Urinary bladder (tissue), 4 donors: ENCODE data around the gene GGTLC1. TPM values are rescaled to one million over a fixed set of nuclear protein-coding genes. Genes with fewer than 3 reads are reported as not detected.

Experiments used
- DNase-seq: peaks from one replicate; pipeline ENCODE4 v3.0.0-alpha.2; 2015; ENCODE audit errors: extremely low spot score
- H3K27ac ChIP-seq: one replicate; pipeline ENCODE4 v1.5.1; 2013; ENCODE audit warnings: low read depth, mild to moderate bottlenecking, moderate library complexity
- H3K36me3 ChIP-seq: one replicate; pipeline ENCODE4 v1.6.1; 2013; ENCODE audit warnings: mild to moderate bottlenecking, moderate library complexity; ENCODE audit not compliant: insufficient read depth
- H3K4me1 ChIP-seq: one replicate; pipeline ENCODE4 v1.6.1; 2013; ENCODE audit warnings: mild to moderate bottlenecking, moderate library complexity; ENCODE audit not compliant: insufficient read depth
- H3K4me3 ChIP-seq: one replicate; pipeline ENCODE4 v1.5.1; 2013; ENCODE audit warnings: low read depth, low read length
- WGBS: extraction: QIAGEN DNeasy Blood & Tissue Kit; methylation state at CpG from one replicate; pipeline ENCODE4 v1.1.7; 2013; 5-methylcytosine and 5-hydroxymethylcytosine counted together
- polyA plus RNA-seq: library from polyadenylated mRNA; stranded (reverse); fragments of 200-250 nt; gene quantifications from one replicate; pipeline ENCODE4 v1.2.3, GENCODE V29; 2013
- total RNA-seq: library from RNA; depleted of rRNA; stranded (reverse); fragments of >200 nt; gene quantifications from one replicate; pipeline ENCODE4 v1.2.3, GENCODE V29; 2014
- donor health status: healthy with polysubstance abuse.
- donor health status: healthy.

The GGTLC1 gene
- total and polyA plus RNA-seq, 2 donors, result not detected

GRCh38 chr20:23966927-23967615 lies 21.5 kb downstream of the GGTLC1 start:
- no peak overlapping the region for H3K4me3 ChIP-seq
- no peak overlapping the region for H3K27ac ChIP-seq
- 76% methylated on average over 8 of the region's 8 CpGs for WGBS
- H3K36me3 ChIP-seq, result no peaks in the 10 kb centered on the region
- H3K4me1 ChIP-seq, result no peaks in the 10 kb centered on the region
- no peak for DNase-seq

DNA sequence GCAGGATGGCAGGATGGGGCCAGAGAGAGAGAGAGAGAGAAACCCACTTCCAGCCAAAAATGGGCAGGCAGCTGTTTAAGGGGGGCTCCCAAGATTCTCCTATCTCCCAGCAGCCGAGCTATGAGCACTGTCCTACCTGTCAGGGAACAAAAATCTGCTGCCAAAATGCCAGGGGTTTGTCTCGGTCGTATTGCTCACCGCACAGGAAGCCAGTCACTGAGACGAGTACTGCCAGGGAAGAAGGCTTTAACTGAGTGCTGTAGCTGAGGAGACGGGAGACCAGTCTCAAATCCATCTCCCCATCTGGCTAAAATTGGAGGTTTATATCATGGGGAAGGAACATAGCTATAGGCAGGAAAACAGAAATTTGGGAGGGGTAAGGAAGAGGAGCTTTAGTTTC lies 22.3 kb downstream of the GGTLC1 start:
- no peak for DNase-seq
- Histone ChIP-seq H3K27ac (no peak overlapping the region), H3K4me3 (no peak overlapping the region), H3K36me3 (no peaks in the 10 kb centered on the region), H3K4me1 (no peaks in the 10 kb centered on the region)
- 82% methylated on average over 6 of the region's 6 CpGs for WGBS

DNA sequence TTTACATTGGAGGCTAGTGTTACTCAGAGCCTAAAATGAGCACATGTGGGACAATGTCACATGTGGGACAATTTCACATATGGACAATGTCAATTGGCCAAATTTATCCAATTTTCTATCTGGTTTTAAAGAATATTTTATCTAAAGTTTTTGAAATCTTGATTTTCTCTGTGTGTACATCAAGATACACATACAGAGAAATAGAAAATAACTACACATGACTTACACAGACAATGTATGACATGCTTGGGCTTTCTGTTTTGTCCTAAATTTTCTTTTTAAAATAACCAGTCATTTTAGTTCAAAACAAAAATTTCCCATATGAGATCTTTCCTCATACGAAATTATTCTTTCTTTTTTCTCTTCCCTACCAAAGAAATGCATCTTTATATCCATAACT lies 24.6 kb downstream of the GGTLC1 start:
- no peak for DNase-seq
- Histone ChIP-seq H3K27ac (no peak overlapping the region), H3K4me3 (no peak overlapping the region), H3K4me1 (no peaks in the 10 kb centered on the region), H3K36me3 (no peaks in the 10 kb centered on the region)
- 33% methylated on average over 1 of the region's 1 CpG for WGBS

DNA sequence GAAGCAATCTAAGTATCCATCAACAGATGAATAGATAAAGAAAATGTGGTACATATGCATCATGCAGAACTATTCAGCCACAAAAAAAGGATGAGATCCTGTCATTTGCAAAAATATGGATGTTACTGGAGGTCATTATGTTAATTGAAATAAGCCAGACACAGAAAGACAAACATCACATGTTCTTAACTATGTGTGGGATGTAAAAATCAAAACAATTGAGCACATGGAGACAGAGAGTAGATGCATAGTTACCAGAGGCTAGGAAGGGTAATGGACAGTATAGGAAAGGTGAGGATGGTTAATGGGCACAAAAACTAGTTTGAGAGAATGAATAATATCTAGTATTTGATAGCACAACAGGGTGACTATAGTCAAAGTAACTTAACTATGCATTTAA lies 26.3 kb downstream of the GGTLC1 start:
- Histone ChIP-seq H3K36me3 (no peaks in the 10 kb centered on the region), H3K4me1 (no peaks in the 10 kb centered on the region), H3K27ac (no peak overlapping the region), H3K4me3 (no peak overlapping the region)
- DNase-seq, result no peak

- Histone ChIP-seq H3K36me3 (no peaks in the 10 kb centered on the region), H3K27ac (no peak overlapping the region), H3K4me3 (no peak overlapping the region), H3K4me1 (no peaks in the 10 kb centered on the region)
- WGBS, result 58% methylated on average over 7 of the region's 7 CpGs
- DNase-seq, result no peak
Measured at GRCh38 chr20:23959054-23959453, 29.5 kb downstream of the GGTLC1 start.

DNA sequence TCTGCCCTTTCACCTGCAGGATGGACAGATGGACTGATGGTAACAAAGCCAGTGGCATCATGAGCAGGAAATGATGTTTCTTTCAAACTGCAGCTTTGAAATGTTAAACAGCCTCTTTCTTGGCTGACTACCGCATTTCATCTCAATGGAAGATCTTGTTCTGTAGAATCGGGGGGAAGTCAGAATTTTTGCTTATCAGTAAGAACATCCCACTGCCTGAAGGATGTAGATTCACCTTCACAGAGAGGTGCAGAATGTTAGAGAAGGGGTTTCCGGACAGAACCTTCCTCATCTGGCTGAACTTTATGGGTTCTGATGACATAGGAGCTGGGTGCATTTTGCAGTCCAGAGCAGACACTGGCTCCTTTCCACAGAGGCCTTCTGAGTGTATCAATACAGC lies 32.7 kb downstream of the GGTLC1 start:
- 35% methylated on average over 3 of the region's 3 CpGs for WGBS
- no peak for DNase-seq
- no peak overlapping the region for H3K4me3 ChIP-seq

GRCh38 chr20:23954008-23954745 lies 34.4 kb downstream of the GGTLC1 start:
- no peak overlapping the region for H3K27ac ChIP-seq
- WGBS, result 63% methylated on average over 13 of the region's 13 CpGs
- H3K4me1 ChIP-seq, result no peaks in the 10 kb centered on the region
- no peak for DNase-seq
- H3K4me3 ChIP-seq, result no peak overlapping the region
- H3K36me3 ChIP-seq, result no peaks in the 10 kb centered on the region

More for the DNA sequence above, 32.7 kb downstream of the GGTLC1 start:
- no peak overlapping the region for H3K27ac ChIP-seq
- H3K36me3 ChIP-seq, result no peaks in the 10 kb centered on the region
- no peaks in the 10 kb centered on the region for H3K4me1 ChIP-seq

GRCh38 chr20:23946206-23946605 lies 42.4 kb downstream of the GGTLC1 start:
- H3K36me3 ChIP-seq, result no peaks in the 10 kb centered on the region
- no peak overlapping the region for H3K27ac ChIP-seq

GRCh38 chr20:23943304-23943703 lies 45.3 kb downstream of the GGTLC1 start:
- WGBS, result 80% methylated on average over 5 of the region's 5 CpGs
- no peak for DNase-seq
- no peak overlapping the region for H3K27ac ChIP-seq

More at GRCh38 chr20:23946206-23946605, 42.4 kb downstream of the GGTLC1 start:
- WGBS, result 57% methylated on average over 3 of the region's 3 CpGs
- Histone ChIP-seq H3K4me1 (no peaks in the 10 kb centered on the region), H3K4me3 (no peak overlapping the region)
- DNase-seq, result no peak

DNA sequence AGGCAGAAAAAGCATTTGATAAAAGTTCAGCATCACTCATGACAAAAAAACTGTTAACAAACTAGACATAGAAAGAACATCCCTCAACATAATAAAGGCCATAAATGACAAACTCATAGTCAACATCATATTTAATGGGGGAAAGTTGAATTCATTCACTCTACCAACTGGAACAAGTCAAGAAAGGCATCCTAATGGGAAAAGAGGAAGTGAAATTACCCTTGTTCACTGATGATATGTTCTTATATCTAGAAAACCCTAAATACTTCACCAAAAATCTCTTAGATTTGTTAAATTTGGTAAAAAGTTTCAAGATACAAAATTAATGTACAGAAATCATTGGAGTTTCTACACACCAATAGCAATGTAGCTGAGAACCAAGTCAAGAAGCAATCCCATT lies 48.9 kb downstream of the GGTLC1 start:
- Histone ChIP-seq H3K4me3 (no peak overlapping the region), H3K36me3 (no peaks in the 10 kb centered on the region), H3K27ac (no peak overlapping the region), H3K4me1 (no peaks in the 10 kb centered on the region)
- DNase-seq, result no peak

More at GRCh38 chr20:23943304-23943703, 45.3 kb downstream of the GGTLC1 start:
- Histone ChIP-seq H3K4me1 (no peaks in the 10 kb centered on the region), H3K36me3 (no peaks in the 10 kb centered on the region), H3K4me3 (no peak overlapping the region)

- H3K4me1 ChIP-seq, result no peaks in the 10 kb centered on the region
- H3K4me3 ChIP-seq, result no peak overlapping the region
- 61% methylated on average over 2 of the region's 2 CpGs for WGBS
- no peaks in the 10 kb centered on the region for H3K36me3 ChIP-seq
- no peak for DNase-seq
- no peak overlapping the region for H3K27ac ChIP-seq
Measured at GRCh38 chr20:23939063-23939462, 49.5 kb downstream of the GGTLC1 start.

- H3K27ac ChIP-seq, result no peak overlapping the region
- H3K4me1 ChIP-seq, result no peaks in the 10 kb centered on the region
- DNase-seq, result no peak
- no peaks in the 10 kb centered on the region for H3K36me3 ChIP-seq
- 78% methylated on average over 2 of the region's 2 CpGs for WGBS
- no peak overlapping the region for H3K4me3 ChIP-seq
Measured at GRCh38 chr20:23938118-23938438, 50.5 kb downstream of the GGTLC1 start.

GRCh38 chr20:23937303-23938117 lies 51.1 kb downstream of the GGTLC1 start:
- H3K27ac ChIP-seq, result no peak overlapping the region
- no peak overlapping the region for H3K4me3 ChIP-seq
- no peaks in the 10 kb centered on the region for H3K4me1 ChIP-seq
- H3K36me3 ChIP-seq, result no peaks in the 10 kb centered on the region
- no peak for DNase-seq
- under 1% methylated on average over 3 of the region's 3 CpGs for WGBS
